SK-N-SH (cell line): Measurements from ENCODE around the gene TUBGCP6.

Experiments used
- JUND ChIP-seq: IDR thresholded peaks from 2 replicates; pipeline ENCODE4 v1.4.0; 2012
- MEF2A ChIP-seq: IDR thresholded peaks from 2 replicates; pipeline ENCODE4 v1.4.0; 2012; ENCODE audit warnings: low read depth, borderline replicate concordance
- POLR2AphosphoS5 ChIP-seq: IDR thresholded peaks from 2 replicates; pipeline ENCODE4 v1.6.1; 2012; ENCODE audit warnings: low read depth, low read length
- RAD21 ChIP-seq: IDR thresholded peaks from 2 replicates; pipeline ENCODE4 v1.6.1; 2012; ENCODE audit warnings: mild to moderate bottlenecking, low read length
- TF ChIP-seq, protein P1 (sequence below): fragments of 200-600 bp; sonication (generic); IDR thresholded peaks from 2 replicates; pipeline ENCODE4 v1.6.1; 2017; ENCODE audit warnings: antibody characterized with exemption, mild to moderate bottlenecking, moderate library complexity

DNA sequence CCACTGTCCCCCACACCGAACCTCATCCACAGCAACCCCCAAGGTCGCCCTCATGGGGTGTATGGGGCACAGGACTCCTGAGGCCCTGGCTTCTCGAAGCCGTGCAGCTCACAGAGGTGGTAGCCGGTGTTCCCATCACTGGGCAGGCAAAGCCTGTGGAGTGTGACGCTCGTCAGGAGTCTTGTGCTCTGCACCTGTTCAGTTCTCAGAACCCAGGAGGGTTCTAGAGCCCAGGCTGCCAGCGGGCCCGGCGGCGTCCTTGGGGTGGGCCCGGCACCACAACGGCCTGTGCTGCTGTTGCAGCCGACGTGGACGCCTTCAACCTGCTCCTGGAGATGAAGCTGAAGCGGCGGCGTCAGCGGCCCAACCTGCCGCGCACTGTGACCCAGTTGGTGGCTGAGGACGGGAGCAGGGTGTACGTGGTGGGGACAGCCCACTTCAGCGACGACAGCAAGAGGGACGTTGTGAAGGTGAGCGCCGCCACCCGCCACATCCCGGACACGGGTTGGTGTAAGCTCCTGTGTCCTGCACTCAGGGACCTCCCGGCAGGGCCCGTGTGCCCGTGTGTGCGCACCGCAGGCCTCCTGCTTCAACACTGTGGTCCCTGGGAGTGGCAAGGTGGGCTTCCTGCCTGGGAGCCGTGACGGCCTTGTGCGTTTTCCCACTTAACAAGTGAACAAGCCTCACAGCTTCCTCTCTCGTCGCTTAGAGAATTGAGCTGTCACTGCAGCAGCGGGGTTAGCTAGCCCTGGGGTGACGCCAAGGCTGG, 50.6 kb downstream of the TUBGCP6 start:
- TF ChIP-seq, protein P1, sequence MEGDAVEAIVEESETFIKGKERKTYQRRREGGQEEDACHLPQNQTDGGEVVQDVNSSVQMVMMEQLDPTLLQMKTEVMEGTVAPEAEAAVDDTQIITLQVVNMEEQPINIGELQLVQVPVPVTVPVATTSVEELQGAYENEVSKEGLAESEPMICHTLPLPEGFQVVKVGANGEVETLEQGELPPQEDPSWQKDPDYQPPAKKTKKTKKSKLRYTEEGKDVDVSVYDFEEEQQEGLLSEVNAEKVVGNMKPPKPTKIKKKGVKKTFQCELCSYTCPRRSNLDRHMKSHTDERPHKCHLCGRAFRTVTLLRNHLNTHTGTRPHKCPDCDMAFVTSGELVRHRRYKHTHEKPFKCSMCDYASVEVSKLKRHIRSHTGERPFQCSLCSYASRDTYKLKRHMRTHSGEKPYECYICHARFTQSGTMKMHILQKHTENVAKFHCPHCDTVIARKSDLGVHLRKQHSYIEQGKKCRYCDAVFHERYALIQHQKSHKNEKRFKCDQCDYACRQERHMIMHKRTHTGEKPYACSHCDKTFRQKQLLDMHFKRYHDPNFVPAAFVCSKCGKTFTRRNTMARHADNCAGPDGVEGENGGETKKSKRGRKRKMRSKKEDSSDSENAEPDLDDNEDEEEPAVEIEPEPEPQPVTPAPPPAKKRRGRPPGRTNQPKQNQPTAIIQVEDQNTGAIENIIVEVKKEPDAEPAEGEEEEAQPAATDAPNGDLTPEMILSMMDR, result no peak
- TF ChIP-seq RAD21 (no peak), POLR2AphosphoS5 (no peak), MEF2A (no peak), JUND (no peak)
